Parathyroid adenoma (tissue), 2 donors: ENCODE data around the gene SERPINI1.

Source experiments
- H2AFZ ChIP-seq: fragments of 300-600 bp; sonication (generic); one replicate; pipeline ENCODE4 v1.7.0; 2017; ENCODE audit warnings: antibody characterized with exemption, mild to moderate bottlenecking
- H3K27ac ChIP-seq: fragments of 300-600 bp; sonication (generic); one replicate; pipeline ENCODE4 v1.7.0; 2017
- H3K27me3 ChIP-seq: fragments of 300-600 bp; sonication (generic); one replicate; pipeline ENCODE4 v1.7.0; 2017; ENCODE audit warnings: low read length; ENCODE audit not compliant: control insufficient read depth, insufficient read depth
- H3K36me3 ChIP-seq: fragments of 300-600 bp; sonication (generic); one replicate; pipeline ENCODE4 v1.7.0; 2017; ENCODE audit warnings: low read length; ENCODE audit not compliant: control insufficient read depth, insufficient read depth
- H3K4me1 ChIP-seq: fragments of 300-600 bp; sonication (generic); one replicate; pipeline ENCODE4 v1.7.0; 2017; ENCODE audit warnings: control low read depth
- H3K4me2 ChIP-seq: fragments of 300-600 bp; sonication (generic); one replicate; pipeline ENCODE4 v1.7.0; 2017; ENCODE audit warnings: low read length
- H3K4me3 ChIP-seq: fragments of 300-600 bp; sonication (generic); one replicate; pipeline ENCODE4 v1.7.0; 2017; ENCODE audit warnings: low read depth, low read length
- H3K79me2 ChIP-seq: fragments of 300-600 bp; sonication (generic); one replicate; pipeline ENCODE4 v1.7.0; 2017; ENCODE audit warnings: control low read depth
- H3K9ac ChIP-seq: fragments of 300-600 bp; sonication (generic); one replicate; pipeline ENCODE4 v1.7.0; 2017; ENCODE audit warnings: mild to moderate bottlenecking
- H3K9me3 ChIP-seq: fragments of 300-600 bp; sonication (generic); one replicate; pipeline ENCODE4 v1.7.0; 2017; ENCODE audit warnings: low read length; ENCODE audit not compliant: control insufficient read depth
- CTCF ChIP-seq: fragments of 300-600 bp; sonication (generic); IDR thresholded peaks from one replicate; pipeline ENCODE4 v1.7.0; 2017; ENCODE audit warnings: antibody characterized with exemption, mild to moderate bottlenecking
- donor health status: primary hyperparathyroidism.

SERPINI1 gene

GRCh38 chr3:167858865-167859264, 123.3 kb downstream of the SERPINI1 start:
- H2AFZ ChIP-seq: no peak overlapping the region
- no peak overlapping the region for H3K27ac ChIP-seq
- no peaks in the 10 kb centered on the region for H3K27me3 ChIP-seq
- H3K36me3 ChIP-seq: no peaks in the 10 kb centered on the region
- H3K9me3 ChIP-seq: no peaks in the 10 kb centered on the region
- no peak for TF ChIP-seq CTCF
- H3K9ac ChIP-seq: no peak overlapping the region
- H3K4me3 ChIP-seq: no peak overlapping the region
- H3K4me1 ChIP-seq: no peaks in the 10 kb centered on the region
- H3K79me2 ChIP-seq: no peaks in the 10 kb centered on the region
- H3K4me2 ChIP-seq: no peak overlapping the region

GRCh38 chr3:167859610-167860009, 124.1 kb downstream of the SERPINI1 start:
- H3K27ac ChIP-seq: no peak overlapping the region
- no peaks in the 10 kb centered on the region for H3K27me3 ChIP-seq
- H3K79me2 ChIP-seq: no peaks in the 10 kb centered on the region

GRCh38 chr3:167861649-167862048, 126.1 kb downstream of the SERPINI1 start:
- Histone ChIP-seq H3K4me1 (no peaks in the 10 kb centered on the region), H3K27ac (no peak overlapping the region), H3K4me3 (no peak overlapping the region), H3K79me2 (no peaks in the 10 kb centered on the region), H3K36me3 (no peaks in the 10 kb centered on the region), H3K9ac (no peak overlapping the region), H3K9me3 (no peaks in the 10 kb centered on the region), H3K27me3 (no peaks in the 10 kb centered on the region), H3K4me2 (no peak overlapping the region), H2AFZ (no peak overlapping the region)
- no peak for TF ChIP-seq CTCF

More at GRCh38 chr3:167859610-167860009, 124.1 kb downstream of the SERPINI1 start:
- Histone ChIP-seq H3K4me3 (no peak overlapping the region), H3K9ac (no peak overlapping the region), H3K4me2 (no peak overlapping the region), H3K36me3 (no peaks in the 10 kb centered on the region), H3K9me3 (no peaks in the 10 kb centered on the region), H3K4me1 (no peaks in the 10 kb centered on the region), H2AFZ (no peak overlapping the region)
- TF ChIP-seq CTCF: no peak

- Histone ChIP-seq H3K9me3 (no peaks in the 10 kb centered on the region), H2AFZ (no peak overlapping the region), H3K79me2 (no peaks in the 10 kb centered on the region), H3K4me1 (no peaks in the 10 kb centered on the region), H3K9ac (no peak overlapping the region), H3K27me3 (no peaks in the 10 kb centered on the region), H3K27ac (no peak overlapping the region), H3K4me2 (no peak overlapping the region), H3K36me3 (no peaks in the 10 kb centered on the region), H3K4me3 (no peak overlapping the region)
- no peak for TF ChIP-seq CTCF
Measured at GRCh38 chr3:167862104-167862730, 126.7 kb downstream of the SERPINI1 start.
